HG03469 (cell line): ENCODE data around the gene GIT2.
"Not testable (repeated sequence)": the region's sequence is repeated elsewhere in the genome, so short reads cannot be mapped to it uniquely, and the experiment has no call there.

ENCODE experiments used
- ATAC-seq: cut with Tn5 transposase; IDR thresholded peaks from one replicate; pipeline ENCODE4 v1.9.1; 2021; ENCODE audit warnings: mild to moderate bottlenecking, moderate library complexity, moderate number of reproducible peaks; ENCODE audit not compliant: unreplicated experiment

The GIT2 gene

GRCh38 chr12:109925185-109925840 lies 70.9 kb downstream of the GIT2 start:
- ATAC-seq = no peak

- ATAC-seq = no peak
Measured at GRCh38 chr12:109923481-109924245, 72.5 kb downstream of the GIT2 start.

- no peak for ATAC-seq
Measured at GRCh38 chr12:109923038-109923437, 73.1 kb downstream of the GIT2 start.

- ATAC-seq = no peak
Measured at GRCh38 chr12:109921982-109922381, 74.2 kb downstream of the GIT2 start.

- no peak for ATAC-seq
Measured at GRCh38 chr12:109920261-109920780, 75.8 kb downstream of the GIT2 start.

- no peak for ATAC-seq
Measured at GRCh38 chr12:109919456-109919855, 76.7 kb downstream of the GIT2 start.

GRCh38 chr12:109916045-109916444 lies 80.1 kb downstream of the GIT2 start:
- no peak for ATAC-seq

GRCh38 chr12:109915171-109916040 lies 80.8 kb downstream of the GIT2 start:
- no peak for ATAC-seq

- no peak for ATAC-seq
Measured at GRCh38 chr12:109914461-109914860, 81.7 kb downstream of the GIT2 start.

GRCh38 chr12:109912855-109913321 lies 83.3 kb downstream of the GIT2 start:
- ATAC-seq = no peak

GRCh38 chr12:109910969-109911348 lies 85.2 kb downstream of the GIT2 start:
- no peak for ATAC-seq

GRCh38 chr12:109910254-109910968 lies 85.8 kb downstream of the GIT2 start:
- no peak for ATAC-seq

GRCh38 chr12:109905301-109905700 lies 90.9 kb downstream of the GIT2 start:
- ATAC-seq = no peak

GRCh38 chr12:109902891-109903418 lies 93.2 kb downstream of the GIT2 start:
- ATAC-seq = no peak

GRCh38 chr12:109900752-109901580 lies 95.2 kb downstream of the GIT2 start:
- no peak for ATAC-seq

- ATAC-seq = peak; percentile 52
Measured at GRCh38 chr12:109899783-109900751, 96.1 kb downstream of the GIT2 start, which contains the start of gene TCHP. Gene TCHP, plus strand, starts transcription at chr12:109900274. Its CDS starts 2,753 bp downstream, at chr12:109903027.

- not testable (repeated sequence) for ATAC-seq
Measured at GRCh38 chr12:109899345-109899744, 96.8 kb downstream of the GIT2 start.

GRCh38 chr12:109897029-109897428 lies 99.1 kb downstream of the GIT2 start:
- no peak for ATAC-seq
